NCI-H2029 (cell line): Measurements from ENCODE around the gene PFKL.
A peak's percentile ranks its signal among the peaks of the same experiment; 100 is the strongest.

Source experiments
- DNase-seq: peaks from one replicate; lab custom pipeline; 2025; lab: John Stamatoyannopoulos, UW

PFKL gene

GRCh38 chr21:44299458-44300261 is at the start of gene PFKL:
TSS of gene PFKL (plus strand) at chr21:44300053. CDS start at chr21:44300106, 53 bp downstream.
- DNase-seq: peak; percentile 18

DNA sequence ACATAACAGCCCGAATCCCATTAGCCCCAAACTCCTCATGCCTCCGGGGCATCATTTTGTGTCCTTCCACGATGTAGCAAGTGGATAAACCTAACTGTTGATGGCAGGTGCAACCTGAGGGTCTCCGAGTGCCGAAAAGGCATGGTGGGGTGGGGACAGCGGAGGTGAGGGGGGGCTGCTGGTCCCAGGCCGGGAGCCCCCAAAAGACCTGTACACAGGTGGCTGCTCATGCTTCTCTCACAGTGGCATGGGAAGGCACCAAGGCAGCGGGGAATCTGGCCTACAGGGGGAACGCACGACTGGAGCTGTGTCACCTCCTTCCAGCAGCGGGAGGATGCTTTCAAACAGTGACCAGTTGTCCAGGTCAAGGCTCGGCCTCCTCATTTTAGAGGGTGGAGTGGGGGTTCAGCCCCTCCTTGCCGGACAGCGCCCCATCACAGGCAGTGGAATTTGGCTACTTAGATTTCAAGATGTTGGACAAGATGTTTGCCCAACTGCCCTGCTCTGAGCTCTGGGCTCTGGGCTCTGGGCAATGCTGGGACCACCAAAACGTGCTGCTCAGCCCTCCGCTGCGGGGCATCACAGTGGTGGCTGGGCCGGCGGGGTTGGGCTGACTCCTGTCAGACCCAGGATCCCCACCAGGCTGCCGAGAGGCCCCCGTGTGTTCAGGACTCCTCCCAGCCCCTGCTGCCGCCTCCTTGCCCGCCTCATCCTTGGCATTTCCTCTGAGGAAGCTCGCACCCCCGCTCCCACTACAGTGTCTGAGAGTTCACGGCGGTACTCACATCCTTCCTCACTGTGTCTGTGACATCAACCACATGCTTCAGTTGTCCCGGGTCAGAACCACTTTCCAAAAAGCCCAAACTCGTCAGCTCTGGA is 45.8 kb upstream of the PFKL start:
- DNase-seq: no peak

- DNase-seq: peak; percentile 15
Observed at GRCh38 chr21:44255511-44255981, 44.3 kb upstream of the PFKL start.

GRCh38 chr21:44258056-44258725 is 41.7 kb upstream of the PFKL start:
- DNase-seq: no peak

- DNase-seq: no peak
Observed at GRCh38 chr21:44259082-44259705, 40.7 kb upstream of the PFKL start.

GRCh38 chr21:44260066-44260465 is 39.8 kb upstream of the PFKL start:
- DNase-seq: no peak

DNA sequence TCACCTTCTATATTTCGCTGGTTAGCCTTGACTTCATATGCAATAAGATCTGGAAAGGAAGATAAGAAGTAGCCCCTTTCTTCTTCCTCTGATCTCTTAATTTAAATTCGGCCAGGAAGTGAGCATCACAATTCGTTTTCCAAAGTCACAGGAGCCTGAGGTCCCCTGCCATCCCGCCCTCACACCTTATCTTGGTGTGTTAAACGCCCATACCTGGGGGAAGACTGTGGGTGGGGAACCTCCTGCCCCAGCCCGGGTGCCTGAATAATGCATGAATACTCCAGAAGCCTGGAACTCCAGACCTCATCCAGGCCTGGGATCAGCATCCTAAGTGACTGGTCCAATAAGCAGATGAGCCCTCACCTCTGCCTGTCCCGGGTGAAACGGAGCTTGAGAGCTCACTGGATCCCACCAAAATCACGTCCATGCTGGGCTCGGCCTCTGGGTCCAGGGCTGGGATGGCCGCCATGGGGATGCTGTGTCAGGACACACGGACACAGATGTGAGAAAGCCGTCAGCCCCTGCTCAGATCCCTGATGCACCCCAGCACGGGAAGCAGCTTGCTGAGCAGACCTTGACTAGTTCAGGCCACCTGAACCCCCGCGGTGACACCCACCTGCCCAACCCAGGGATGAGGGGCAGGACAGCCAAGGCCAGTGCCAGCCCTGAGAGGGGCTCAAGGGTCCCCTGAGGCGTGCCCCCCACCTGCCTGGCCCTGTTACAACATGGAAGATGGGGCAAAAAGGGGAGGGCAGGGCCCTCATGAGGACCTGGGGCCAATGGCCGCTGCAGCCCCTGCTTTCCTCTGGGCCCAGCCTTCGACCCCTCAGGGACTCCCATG is 38.8 kb upstream of the PFKL start:
- no peak for DNase-seq

DNA sequence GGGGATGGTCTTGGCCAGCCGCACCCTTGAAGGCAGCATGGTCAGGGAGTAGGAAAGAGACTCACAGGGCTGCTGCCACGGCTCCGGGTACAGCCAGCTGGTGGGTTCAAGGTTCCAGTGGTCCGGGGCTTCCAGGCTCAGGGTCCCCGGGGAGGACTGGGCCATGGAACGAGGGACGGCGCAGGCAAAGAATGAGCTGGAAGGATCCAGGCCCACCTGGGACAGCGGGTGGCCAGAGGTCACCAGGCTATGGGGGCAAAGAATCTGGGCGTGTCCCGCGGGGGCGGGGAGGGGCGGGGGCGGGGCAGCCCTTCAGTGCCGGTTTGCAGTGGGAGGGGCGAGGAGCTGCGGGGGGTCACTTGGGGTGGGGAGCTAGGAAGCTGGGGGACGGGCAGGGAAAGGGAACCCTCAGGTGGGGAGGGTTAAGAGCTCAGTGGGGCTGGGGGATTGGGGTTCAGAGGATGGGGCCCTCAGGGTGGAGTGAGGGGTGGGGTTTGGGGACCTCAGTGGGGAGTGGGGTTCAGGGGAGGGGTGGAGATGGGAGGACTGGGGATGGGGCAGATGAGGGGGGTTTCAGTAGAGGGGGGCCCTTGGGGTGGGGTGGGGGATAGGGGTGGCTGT is 38.1 kb upstream of the PFKL start, which contains the start of gene DNMT3L:
TSS of gene DNMT3L (minus strand) at position 223 of the 621 bp plus-strand sequence. CDS start 638 bp downstream, outside the sequence.
- no peak for DNase-seq

DNA sequence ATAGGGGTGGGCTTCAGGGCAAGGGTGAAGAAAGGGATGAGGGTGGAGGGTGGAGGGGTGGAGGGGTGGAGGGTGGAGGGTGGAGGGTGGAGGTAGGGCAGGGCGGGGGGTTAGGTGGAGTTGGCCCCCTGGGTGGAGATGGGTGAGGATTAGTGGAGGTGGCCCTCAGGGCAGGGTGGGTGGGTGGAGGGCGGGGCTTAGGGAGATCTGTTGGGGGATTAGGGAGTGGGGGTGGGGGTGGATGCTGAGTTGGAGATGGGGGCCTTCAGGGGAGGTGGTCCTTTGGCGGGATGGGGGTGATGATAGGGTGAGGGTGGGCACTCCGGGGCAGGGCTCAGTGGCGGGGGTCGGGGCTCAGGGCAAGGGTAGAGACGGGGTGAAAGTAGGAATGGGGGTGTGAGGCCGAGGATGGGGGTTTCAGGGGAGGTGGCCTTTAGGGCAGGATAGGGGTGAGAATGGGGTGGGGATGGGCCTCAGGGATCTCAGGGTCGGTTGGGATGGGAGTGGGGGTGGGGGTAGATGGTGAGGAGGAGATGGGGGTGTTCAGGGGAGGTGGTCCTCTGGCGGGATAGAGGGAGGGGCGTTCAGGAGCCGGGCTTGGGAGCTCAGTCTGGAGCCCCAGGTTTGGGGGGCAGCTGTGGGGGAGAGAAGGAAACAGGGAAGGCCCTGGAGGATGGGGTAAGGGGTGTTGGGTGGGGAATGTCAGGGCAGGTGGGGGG is 37.4 kb upstream of the PFKL start:
- no peak for DNase-seq

DNA sequence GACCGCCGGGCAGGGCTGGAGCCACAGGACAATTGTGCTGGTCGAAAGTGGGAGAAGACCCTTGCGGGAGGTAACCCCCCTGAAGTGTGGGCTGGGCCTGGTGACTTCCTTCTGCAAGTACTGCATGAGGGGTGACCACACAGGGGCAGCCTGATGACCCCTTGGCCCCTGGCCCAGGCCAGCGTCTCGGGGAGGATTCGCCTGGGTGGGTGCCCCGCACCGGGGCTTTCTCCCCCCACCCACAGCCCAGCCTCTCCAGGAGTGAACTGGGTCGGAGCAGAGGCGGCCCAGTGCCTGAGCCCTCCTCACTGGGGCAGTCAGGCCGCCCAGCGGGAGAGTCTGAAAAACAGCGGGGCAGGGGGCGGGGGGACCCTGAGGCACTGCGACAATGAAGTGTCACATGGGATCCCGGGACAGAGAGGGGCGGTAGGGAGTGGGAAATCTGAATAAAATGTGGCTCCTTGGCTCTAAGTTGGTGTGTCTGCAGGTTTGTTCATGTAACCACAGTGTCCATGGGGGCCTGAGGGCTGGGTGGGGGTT is 36.6 kb upstream of the PFKL start:
- no peak for DNase-seq

- DNase-seq: no peak
Observed at GRCh38 chr21:44263768-44264167, 36.1 kb upstream of the PFKL start.

DNA sequence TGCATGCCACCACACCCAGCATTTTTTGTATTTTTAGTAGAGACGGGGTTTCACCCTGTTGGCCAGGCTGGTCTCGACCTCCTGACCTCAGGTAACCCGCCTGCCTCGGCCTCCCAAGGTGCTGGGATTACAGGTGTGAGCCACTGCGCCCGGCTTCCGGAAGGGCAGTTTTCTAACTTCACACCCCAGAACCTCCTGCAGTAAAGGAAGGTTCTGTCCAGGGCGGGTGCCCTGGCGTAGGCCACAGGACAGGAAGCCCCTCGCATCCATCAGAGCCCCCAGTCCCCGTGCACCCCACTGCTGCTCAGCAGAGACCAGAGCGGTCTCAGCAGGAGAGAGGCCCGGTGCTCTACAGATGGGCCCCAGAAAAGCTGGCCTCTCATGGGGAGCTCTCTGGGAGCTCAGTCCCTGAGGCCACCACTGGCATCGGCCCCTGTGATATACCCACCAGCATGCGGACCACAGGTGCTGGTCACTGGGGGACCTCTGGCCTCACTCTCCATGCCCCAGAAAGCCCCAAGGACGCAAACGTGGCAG is 34.1 kb upstream of the PFKL start:
- DNase-seq: no peak

DNA sequence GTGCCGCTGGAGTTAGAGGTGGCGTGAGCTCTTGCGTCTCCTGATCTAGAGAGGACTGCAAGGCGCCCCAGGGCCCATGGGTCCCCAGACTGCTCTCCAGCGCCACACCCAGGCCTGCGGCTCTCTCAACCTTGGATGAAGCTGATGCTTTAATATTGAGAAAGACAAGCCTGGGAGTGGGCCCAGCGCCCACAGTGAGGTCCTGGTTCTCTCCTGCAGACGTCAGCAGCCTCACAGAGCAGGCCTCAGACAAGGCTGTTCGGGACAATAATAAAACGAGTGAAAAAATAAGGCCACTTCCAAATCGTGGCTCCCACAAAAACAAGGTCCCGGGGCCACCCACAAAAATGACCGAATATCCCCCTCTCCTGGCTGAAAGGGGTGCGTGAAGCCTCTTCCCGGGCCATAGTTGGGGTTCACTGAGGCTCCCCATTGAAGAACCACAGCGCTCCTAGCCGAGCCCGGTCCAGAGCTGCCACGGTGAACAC is 32.2 kb upstream of the PFKL start:
- no peak for DNase-seq

DNA sequence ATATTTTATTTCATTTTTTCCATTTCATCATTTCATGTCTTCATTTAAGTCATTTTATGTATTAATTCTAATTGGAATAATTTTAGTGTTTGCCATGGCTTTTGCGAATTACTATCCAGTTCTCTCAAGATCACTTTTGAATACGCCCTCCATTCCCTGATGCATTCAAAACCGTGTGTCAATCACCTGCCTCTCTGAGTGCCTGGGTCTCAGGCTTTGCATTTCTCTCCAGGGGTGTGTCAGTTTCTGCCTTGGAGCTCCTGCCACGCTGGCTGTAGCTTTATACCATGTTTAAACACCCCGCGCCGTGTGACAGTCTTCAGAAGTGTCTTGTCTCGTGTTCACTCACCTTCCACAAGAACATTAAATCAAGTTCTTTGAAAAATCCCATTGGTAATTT is 30.8 kb upstream of the PFKL start:
- DNase-seq: no peak

DNA sequence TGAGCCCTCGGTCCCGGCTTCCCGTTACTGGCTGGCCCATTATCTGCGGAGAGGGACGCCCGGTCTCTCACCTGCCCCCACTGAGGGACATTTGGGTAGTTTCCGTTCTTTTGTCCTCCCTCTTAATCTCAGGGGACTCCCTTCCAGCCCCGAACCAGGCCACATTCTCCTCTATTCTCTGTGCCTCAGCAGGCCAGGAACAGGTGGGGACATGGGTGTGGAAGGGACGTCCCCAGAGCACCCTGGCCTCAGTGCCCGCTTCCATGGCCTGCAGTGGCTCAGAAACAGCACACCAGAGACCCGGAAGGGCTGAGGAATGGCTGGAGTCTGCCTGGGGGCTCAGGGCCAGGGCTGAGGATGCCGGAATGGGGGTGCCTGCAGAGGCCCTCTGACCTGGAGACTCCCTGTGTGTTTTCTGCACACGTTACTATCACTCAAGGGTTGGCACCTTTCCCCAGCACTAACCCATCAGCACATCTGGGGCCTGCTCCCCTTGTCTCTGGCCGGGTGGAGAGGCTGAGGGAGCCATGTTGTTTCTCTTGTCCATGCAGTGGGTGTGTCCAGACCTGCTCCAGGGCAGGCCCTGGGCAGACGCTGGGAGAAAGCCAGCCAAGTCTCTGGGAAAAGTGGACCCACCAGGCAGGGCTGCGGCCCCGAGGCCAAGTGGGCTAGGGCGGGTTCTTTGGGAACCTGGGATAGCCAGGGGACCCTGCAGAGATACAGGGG is 28.1 kb upstream of the PFKL start:
- DNase-seq: no peak

- DNase-seq: no peak
Observed at GRCh38 chr21:44272284-44272858, 27.5 kb upstream of the PFKL start.

GRCh38 chr21:44273046-44273445 is 26.8 kb upstream of the PFKL start:
- DNase-seq: no peak

- DNase-seq: peak; percentile 62
Observed at GRCh38 chr21:44275041-44275440, 24.8 kb upstream of the PFKL start.
